CD4-positive, CD25-positive, alpha-beta regulatory T cell (primary cell): Measurements from ENCODE around the gene KCNJ5. TPM values are rescaled to one million over a fixed set of nuclear protein-coding genes. Genes with fewer than 3 reads are reported as not detected.

Experiments used
- ATAC-seq, 2 donors: fragments of 150-1000 bp; cut with Tn5 transposase; one replicate each; pipeline ENCODE4 v1.10.0; 2021; ENCODE audit warnings: low read depth in 2 of 2, moderate number of reproducible peaks in 2 of 2, moderate library complexity in 1 of 2
- DNase-seq, 3 donors: peaks; one replicate each; pipeline versions ENCODE4 v3.0.0 to v3.0.0-alpha.2; 2012 to 2022; ENCODE audit warnings: mixed read lengths in 1 of 3
- H3K27ac ChIP-seq: one replicate; pipeline ENCODE4 v1.7.0; 2013; ENCODE audit warnings: mild to moderate bottlenecking, low read length; ENCODE audit not compliant: insufficient read depth, poor library complexity, severe bottlenecking
- H3K27me3 ChIP-seq: one replicate; pipeline ENCODE4 v1.7.0; 2013; ENCODE audit warnings: low read length; ENCODE audit not compliant: control insufficient read depth, insufficient read depth
- H3K36me3 ChIP-seq: one replicate; pipeline ENCODE4 v1.7.0; 2013; ENCODE audit warnings: mild to moderate bottlenecking, low read length, moderate library complexity; ENCODE audit not compliant: control insufficient read depth, insufficient read depth
- H3K4me1 ChIP-seq: 2 replicates; pipeline ENCODE4 v1.7.0; 2013; ENCODE audit warnings: mild to moderate bottlenecking, low read length; ENCODE audit not compliant: insufficient read depth, control insufficient read depth, poor library complexity, severe bottlenecking
- H3K4me3 ChIP-seq: one replicate; pipeline ENCODE4 v1.7.0; 2013; ENCODE audit warnings: low read depth, mild to moderate bottlenecking, low read length, moderate library complexity
- H3K9me3 ChIP-seq, 2 experiments: 1 replicate in 1 of 2; 2 replicates in 1 of 2; pipeline ENCODE4 v1.7.0; 2013; ENCODE audit warnings: low read length in 2 of 2, mild to moderate bottlenecking in 1 of 2, moderate library complexity in 1 of 2; ENCODE audit not compliant: control insufficient read depth in 2 of 2
- H3K27ac Mint-ChIP-seq, 3 donors: one replicate each; pipeline ENCODE4 v1.8.0; 2020 to 2022; ENCODE audit warnings: mild to moderate bottlenecking in 3 of 3, mixed read lengths in 3 of 3, moderate library complexity in 2 of 3
- H3K27me3 Mint-ChIP-seq: one replicate; pipeline ENCODE4 v1.8.0; 2022; ENCODE audit warnings: mild to moderate bottlenecking, mixed read lengths
- H3K36me3 Mint-ChIP-seq: one replicate; pipeline ENCODE4 v1.8.0; 2020; ENCODE audit warnings: mixed read lengths
- H3K4me1 Mint-ChIP-seq, 4 donors: one replicate each; pipeline ENCODE4 v1.8.0; 2020 to 2022; ENCODE audit warnings: mixed read lengths in 4 of 4, mild to moderate bottlenecking in 1 of 4
- H3K4me3 Mint-ChIP-seq, 4 donors: one replicate each; pipeline ENCODE4 v1.8.0; 2020 to 2022; ENCODE audit warnings: mild to moderate bottlenecking in 4 of 4, mixed read lengths in 4 of 4, moderate library complexity in 3 of 4
- H3K9me3 Mint-ChIP-seq, 7 donors: one replicate each; pipeline ENCODE4 v1.8.0; 2020 to 2022; ENCODE audit warnings: mixed read lengths in 7 of 7, mild to moderate bottlenecking in 3 of 7, moderate library complexity in 2 of 7
- polyA plus RNA-seq, 4 donors: library from polyadenylated mRNA; unstranded; fragments of 300-500 nt; fragmentation: Illumina TruSeq; gene quantifications; one replicate each; pipeline ENCODE4 v1.2.3, GENCODE V29; 2021
- total RNA-seq: library from RNA; stranded (reverse); gene quantifications from one replicate; pipeline ENCODE4 v1.2.3, GENCODE V29; 2022

The KCNJ5 gene
- total and polyA plus RNA-seq, 5 donors from 2014 or later = not detected

DNA sequence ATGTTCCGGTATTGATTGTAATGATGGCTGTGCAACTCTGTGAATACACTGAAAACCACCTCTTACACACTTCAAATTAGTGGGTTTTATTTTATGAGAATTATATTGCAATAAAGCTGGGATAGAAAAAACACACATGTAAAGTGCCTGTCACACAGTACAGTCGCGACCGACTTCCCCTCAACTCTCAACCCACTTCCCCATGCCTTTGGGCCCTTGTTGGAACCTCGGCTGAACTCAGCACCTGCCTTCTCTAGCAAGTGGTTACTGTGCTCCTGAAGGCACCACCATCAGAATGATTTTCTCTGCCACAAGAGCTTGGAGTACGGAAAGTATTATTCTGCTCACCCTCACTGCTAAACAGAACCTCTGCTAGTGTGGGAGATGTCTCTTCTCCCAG, 37.6 kb upstream of the KCNJ5 start:
- H3K4me1 ChIP-seq = no peaks in the 10 kb centered on the region
- H3K4me3 ChIP-seq = no peak overlapping the region
- no peak overlapping the region for H3K27ac Mint-ChIP-seq
- no peak overlapping the region for H3K4me3 Mint-ChIP-seq
- H3K9me3 Mint-ChIP-seq = no peaks in the 10 kb centered on the region
- H3K27me3 ChIP-seq = no peaks in the 10 kb centered on the region
- H3K27me3 Mint-ChIP-seq = peaks cover 7% of the 10 kb centered on the region
- no peaks in the 10 kb centered on the region for H3K36me3 ChIP-seq
- no peak for ATAC-seq
- H3K27ac ChIP-seq = no peak overlapping the region
- no peaks in the 10 kb centered on the region for H3K36me3 Mint-ChIP-seq
- no peaks in the 10 kb centered on the region for H3K9me3 ChIP-seq
- peaks cover 0 to 6% (median under 1%) of the 10 kb centered on the region in 4 donors for H3K4me1 Mint-ChIP-seq
- no peak for DNase-seq

DNA sequence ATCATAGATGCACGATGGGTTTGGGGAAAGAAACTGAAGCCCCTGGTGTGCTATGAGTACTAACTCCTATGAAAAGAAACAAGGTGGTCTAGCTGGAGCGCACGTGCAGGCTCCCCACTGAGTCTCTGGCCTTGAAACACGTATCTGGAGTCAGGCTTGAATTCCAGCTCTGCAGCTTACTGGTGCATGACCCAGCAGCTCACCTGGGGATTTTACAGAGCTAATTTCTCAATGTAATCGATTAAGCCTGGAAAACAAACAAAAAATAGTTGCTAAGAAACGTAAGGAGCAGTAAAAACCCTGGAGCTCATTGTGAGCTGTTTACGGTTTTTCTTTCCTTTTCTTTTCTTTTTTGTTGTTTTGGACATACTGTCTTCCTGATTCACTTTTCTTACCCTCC, 36.3 kb upstream of the KCNJ5 start:
- no peak for ATAC-seq
- Histone ChIP-seq H3K27ac (no peak overlapping the region), H3K4me1 (peaks cover 3% of the 10 kb centered on the region), H3K27me3 (no peaks in the 10 kb centered on the region), H3K36me3 (no peaks in the 10 kb centered on the region), H3K9me3 (no peaks in the 10 kb centered on the region), H3K4me3 (no peak overlapping the region)
- H3K4me1 Mint-ChIP-seq = peaks cover 0 to 3% (median 0%) of the 10 kb centered on the region in 4 donors
- no peaks in the 10 kb centered on the region for H3K36me3 Mint-ChIP-seq
- no peak overlapping the region for H3K4me3 Mint-ChIP-seq
- no peaks in the 10 kb centered on the region for H3K9me3 Mint-ChIP-seq
- peak overlapping the region in 1 of 3 donors; percentile 57 for H3K27ac Mint-ChIP-seq
- peaks cover 4% of the 10 kb centered on the region for H3K27me3 Mint-ChIP-seq
- no peak for DNase-seq

DNA sequence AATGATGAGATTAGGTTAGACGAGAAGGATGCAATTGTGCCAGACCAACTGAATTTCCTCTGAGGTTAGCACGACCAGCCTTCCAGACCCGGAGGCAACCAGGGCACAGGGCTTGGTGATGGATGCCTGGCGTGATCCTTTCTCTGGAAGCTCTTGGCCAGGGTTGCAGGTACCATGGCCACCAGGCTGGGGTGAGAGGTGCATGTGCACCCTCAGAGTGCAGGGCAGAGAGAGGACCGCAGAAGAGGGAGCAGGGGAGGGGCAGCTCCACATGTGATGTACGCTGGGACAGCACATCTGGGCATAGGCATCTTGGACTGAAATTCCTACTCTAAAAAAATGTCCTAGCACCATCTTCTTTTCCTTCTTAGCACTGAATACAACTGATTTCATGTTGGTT, 34.9 kb upstream of the KCNJ5 start:
- peaks cover 5% of the 10 kb centered on the region for H3K4me1 ChIP-seq
- Mint-ChIP-seq H3K36me3 (no peaks in the 10 kb centered on the region), H3K27me3 (peaks cover 7% of the 10 kb centered on the region), H3K4me1 (peaks cover 0 to 8% (median 5%) of the 10 kb centered on the region in 4 donors), H3K9me3 (no peaks in the 10 kb centered on the region), H3K4me3 (no peak overlapping the region), H3K27ac (no peak overlapping the region)
- no peaks in the 10 kb centered on the region for H3K27me3 ChIP-seq
- DNase-seq (no peak), ATAC-seq (no peak)
- no peaks in the 10 kb centered on the region for H3K36me3 ChIP-seq
- no peak overlapping the region for H3K27ac ChIP-seq
- no peak overlapping the region for H3K4me3 ChIP-seq
- no peaks in the 10 kb centered on the region for H3K9me3 ChIP-seq

DNA sequence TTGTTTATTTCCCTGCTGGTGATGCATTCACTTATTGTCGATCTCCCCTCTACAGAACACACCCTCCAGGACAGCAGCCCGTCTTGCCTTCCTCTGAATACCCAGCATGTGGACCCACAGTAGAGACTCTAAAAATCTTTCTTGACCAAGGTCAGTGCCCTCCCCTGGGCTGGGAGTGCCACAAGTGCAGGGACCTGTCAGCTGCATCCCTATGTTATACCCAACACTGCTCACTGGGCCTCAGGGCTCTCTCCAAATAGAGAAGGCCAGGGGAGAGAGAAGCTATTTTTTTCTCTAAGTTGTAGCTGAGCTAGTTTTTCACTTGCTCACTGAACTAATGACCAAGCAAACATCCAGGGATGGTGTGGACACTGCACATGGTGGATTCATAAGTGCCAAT, 33.8 kb upstream of the KCNJ5 start:
- ATAC-seq (no peak), DNase-seq (no peak)
- no peak overlapping the region for H3K4me3 Mint-ChIP-seq
- H3K9me3 Mint-ChIP-seq = no peaks in the 10 kb centered on the region
- H3K9me3 ChIP-seq = no peaks in the 10 kb centered on the region
- no peak overlapping the region for H3K27ac Mint-ChIP-seq
- H3K4me1 Mint-ChIP-seq = peaks cover 0 to 8% (median 5%) of the 10 kb centered on the region in 4 donors
- no peak overlapping the region for H3K27ac ChIP-seq
- no peaks in the 10 kb centered on the region for H3K27me3 ChIP-seq
- H3K4me3 ChIP-seq = no peak overlapping the region
- H3K27me3 Mint-ChIP-seq = peaks cover 7% of the 10 kb centered on the region
- H3K36me3 ChIP-seq = no peaks in the 10 kb centered on the region
- H3K4me1 ChIP-seq = peaks cover 5% of the 10 kb centered on the region
- no peaks in the 10 kb centered on the region for H3K36me3 Mint-ChIP-seq

DNA sequence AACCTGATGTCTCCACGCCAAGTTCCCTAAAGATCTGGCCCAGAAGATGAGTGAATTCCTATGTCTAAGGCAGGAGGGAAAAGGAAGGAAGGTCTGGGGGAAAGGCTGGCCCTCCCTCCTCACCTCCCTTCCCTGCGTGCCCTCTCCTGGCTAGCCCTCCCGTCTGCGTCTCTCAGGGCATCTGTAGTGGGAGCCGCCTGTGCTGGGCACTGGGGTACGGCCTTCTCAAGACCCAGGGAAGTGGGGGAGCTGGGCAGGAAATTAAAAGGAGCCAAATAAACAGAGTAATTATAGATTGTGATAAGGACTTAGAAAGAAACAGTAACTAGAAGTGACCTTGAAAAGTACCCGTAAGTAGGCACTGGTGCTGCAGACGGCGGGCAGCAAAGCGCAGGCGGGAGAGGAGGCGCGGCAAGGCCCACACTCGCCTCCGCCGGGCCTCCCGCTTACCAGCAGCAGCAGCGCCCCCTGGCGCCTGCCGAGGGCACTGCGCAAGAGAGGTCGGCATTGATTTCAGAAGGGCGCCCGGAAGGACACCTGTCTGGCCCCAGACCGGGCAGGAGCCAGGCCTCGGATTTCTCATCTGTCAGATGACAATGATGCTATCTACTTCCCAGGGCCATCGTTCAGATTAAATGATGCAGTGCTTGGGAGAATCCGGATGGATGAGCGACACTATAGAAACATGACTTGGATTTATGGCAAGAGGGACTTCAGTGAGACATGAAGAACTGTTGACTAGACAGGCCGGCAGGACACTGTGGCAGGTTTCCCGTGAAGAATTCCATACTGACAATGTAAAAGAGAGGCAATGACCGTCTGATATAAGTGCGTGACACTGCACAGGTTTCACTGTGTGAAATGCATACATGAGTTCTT, 31.4 kb upstream of the KCNJ5 start:
- Mint-ChIP-seq H3K27me3 (peaks cover 12% of the 10 kb centered on the region), H3K36me3 (no peaks in the 10 kb centered on the region), H3K27ac (peak overlapping the region in 1 of 3 donors; percentile 68), H3K4me1 (peaks cover 0 to 8% (median 5%) of the 10 kb centered on the region in 4 donors), H3K9me3 (no peaks in the 10 kb centered on the region), H3K4me3 (no peak overlapping the region)
- no peak overlapping the region for H3K4me3 ChIP-seq
- ATAC-seq (peak; percentile 72 to 83), DNase-seq (peak; percentile 62 to 81 (median 70))
- H3K36me3 ChIP-seq = no peaks in the 10 kb centered on the region
- H3K4me1 ChIP-seq = peaks cover 5% of the 10 kb centered on the region
- no peaks in the 10 kb centered on the region for H3K27me3 ChIP-seq
- no peak overlapping the region for H3K27ac ChIP-seq
- H3K9me3 ChIP-seq = no peaks in the 10 kb centered on the region

DNA sequence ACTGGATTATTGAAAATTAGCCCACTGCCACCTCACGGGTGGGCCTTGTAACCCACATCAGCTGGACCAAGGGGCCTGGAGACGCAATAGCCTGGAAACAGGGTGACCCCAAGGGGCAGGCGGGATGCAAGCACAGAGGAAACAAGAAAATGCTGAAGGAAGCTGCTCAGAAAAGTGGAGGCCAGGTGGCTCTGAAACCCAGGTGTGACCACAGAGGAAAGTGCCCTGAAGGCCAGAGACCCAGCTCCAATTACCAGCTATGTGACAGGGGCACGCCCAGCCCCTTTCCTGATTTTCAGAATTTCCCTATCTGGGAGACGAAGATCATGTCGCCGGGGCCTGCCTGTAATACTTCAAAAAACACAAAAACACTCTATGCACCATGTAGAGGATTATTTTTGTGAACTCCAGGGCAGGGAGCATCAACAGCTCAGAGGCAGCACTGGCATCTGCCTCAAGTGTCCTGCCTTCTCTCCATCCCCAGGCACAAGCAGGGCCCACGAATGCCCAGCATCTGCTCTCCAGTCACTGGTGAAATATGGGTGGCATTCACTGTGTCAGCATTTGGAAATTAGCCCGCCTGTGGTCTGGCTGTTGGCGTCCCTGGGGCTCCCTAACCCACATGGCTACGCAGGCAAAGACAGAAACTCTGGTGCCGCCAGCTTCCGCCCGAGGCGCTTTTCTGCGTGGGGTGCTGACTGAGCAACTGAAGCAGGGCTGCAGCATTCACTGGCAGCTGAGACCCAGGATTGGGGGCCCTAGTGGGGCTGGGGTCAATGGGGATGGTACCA, 30.4 kb upstream of the KCNJ5 start:
- H3K27ac Mint-ChIP-seq = peak overlapping the region in 1 of 3 donors; percentile 43
- ATAC-seq = no peak

DNA sequence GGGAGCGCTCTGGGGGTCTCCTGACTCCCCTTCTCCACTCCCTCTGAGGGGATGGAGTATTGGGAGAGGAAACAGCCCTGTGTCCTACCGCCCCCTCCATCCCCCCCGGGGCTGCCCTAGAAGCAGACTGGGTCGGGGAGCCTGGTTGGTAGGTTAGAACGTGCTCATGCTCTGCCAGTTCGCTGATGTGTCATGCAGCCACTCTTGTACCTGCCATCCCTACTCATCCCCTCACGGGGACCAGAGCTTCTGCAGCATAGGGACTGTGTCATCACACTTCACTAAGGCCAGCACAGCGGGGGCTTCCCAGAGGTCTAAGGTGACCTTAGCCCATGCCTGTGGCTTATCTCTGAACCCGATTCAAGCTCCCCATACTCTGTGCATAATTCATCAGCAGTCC, 28.8 kb upstream of the KCNJ5 start:
- Mint-ChIP-seq H3K4me1 (peaks cover 0 to 8% (median 5%) of the 10 kb centered on the region in 4 donors), H3K9me3 (no peaks in the 10 kb centered on the region), H3K27ac (no peak overlapping the region), H3K27me3 (peaks cover 9% of the 10 kb centered on the region), H3K4me3 (no peak overlapping the region), H3K36me3 (no peaks in the 10 kb centered on the region)
- no peaks in the 10 kb centered on the region for H3K9me3 ChIP-seq
- no peaks in the 10 kb centered on the region for H3K27me3 ChIP-seq
- ATAC-seq (no peak), DNase-seq (no peak)
- no peaks in the 10 kb centered on the region for H3K36me3 ChIP-seq
- no peak overlapping the region for H3K27ac ChIP-seq
- H3K4me3 ChIP-seq = no peak overlapping the region
- peaks cover 5% of the 10 kb centered on the region for H3K4me1 ChIP-seq

More for the DNA sequence above, 30.4 kb upstream of the KCNJ5 start:
- no peaks in the 10 kb centered on the region for H3K36me3 Mint-ChIP-seq
- no peaks in the 10 kb centered on the region for H3K9me3 ChIP-seq
- no peak overlapping the region for H3K27ac ChIP-seq
- no peak for DNase-seq
- H3K27me3 ChIP-seq = no peaks in the 10 kb centered on the region
- H3K4me1 ChIP-seq = peaks cover 5% of the 10 kb centered on the region
- no peaks in the 10 kb centered on the region for H3K9me3 Mint-ChIP-seq
- no peaks in the 10 kb centered on the region for H3K36me3 ChIP-seq
- no peak overlapping the region for H3K4me3 ChIP-seq
- H3K27me3 Mint-ChIP-seq = peaks cover 9% of the 10 kb centered on the region
- no peak overlapping the region for H3K4me3 Mint-ChIP-seq
- H3K4me1 Mint-ChIP-seq = peaks cover 0 to 8% (median 5%) of the 10 kb centered on the region in 4 donors
